Esophagus mucosa (tissue), 1 donor: ENCODE data around the gene RSPH3. TPM values are rescaled to one million over a fixed set of nuclear protein-coding genes. Genes with fewer than 3 reads are reported as not detected.
A peak's percentile ranks its signal among the peaks of the same experiment; 100 is the strongest.
"Not testable (repeated sequence)": the region's sequence is repeated elsewhere in the genome, so short reads cannot be mapped to it uniquely, and the experiment has no call there.

Experiments
- ATAC-seq: fragments of 200-7000 bp; cut with Tn5 transposase; one replicate; pipeline ENCODE4 v1.9.1; 2020
- total RNA-seq: library from RNA; stranded (reverse); gene quantifications from one replicate; pipeline ENCODE4 v1.2.4, GENCODE V29; 2023
- donor health status: DM: yes; HTN: yes; CAD: no.

RSPH3 gene, protein sequence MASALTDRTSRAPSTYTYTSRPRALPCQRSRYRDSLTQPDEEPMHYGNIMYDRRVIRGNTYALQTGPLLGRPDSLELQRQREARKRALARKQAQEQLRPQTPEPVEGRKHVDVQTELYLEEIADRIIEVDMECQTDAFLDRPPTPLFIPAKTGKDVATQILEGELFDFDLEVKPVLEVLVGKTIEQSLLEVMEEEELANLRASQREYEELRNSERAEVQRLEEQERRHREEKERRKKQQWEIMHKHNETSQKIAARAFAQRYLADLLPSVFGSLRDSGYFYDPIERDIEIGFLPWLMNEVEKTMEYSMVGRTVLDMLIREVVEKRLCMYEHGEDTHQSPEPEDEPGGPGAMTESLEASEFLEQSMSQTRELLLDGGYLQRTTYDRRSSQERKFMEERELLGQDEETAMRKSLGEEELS
- total RNA-seq = 13.4 TPM

- peak; percentile 96 for ATAC-seq
Measured at GRCh38 chr6:158999666-159000403, at the start of gene RSPH3. TSS of gene RSPH3 (minus strand) at chr6:159000202. CDS start at chr6:158999550, 652 bp downstream.

- ATAC-seq = no peak
Measured at GRCh38 chr6:159047891-159048685, 48.1 kb upstream of the RSPH3 start.

DNA sequence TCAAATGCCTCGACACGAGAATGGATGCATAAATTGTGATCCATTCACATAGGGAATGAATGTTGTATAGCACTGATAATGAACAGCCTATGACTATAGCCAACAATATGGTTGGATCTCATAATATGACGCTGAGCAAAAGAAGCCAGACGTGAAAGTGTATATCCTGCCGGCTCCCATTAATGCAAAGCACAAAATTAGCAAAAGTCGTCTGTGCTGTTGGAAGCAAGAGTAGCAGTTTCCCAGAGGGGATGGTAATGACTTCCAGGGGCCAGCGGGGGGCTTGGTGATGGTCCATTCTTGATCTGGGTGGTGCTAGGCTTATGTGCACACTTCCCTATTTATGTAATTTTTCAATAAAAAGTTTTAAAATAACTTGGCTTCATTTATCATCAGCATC is 45.8 kb upstream of the RSPH3 start:
- no peak for ATAC-seq

DNA sequence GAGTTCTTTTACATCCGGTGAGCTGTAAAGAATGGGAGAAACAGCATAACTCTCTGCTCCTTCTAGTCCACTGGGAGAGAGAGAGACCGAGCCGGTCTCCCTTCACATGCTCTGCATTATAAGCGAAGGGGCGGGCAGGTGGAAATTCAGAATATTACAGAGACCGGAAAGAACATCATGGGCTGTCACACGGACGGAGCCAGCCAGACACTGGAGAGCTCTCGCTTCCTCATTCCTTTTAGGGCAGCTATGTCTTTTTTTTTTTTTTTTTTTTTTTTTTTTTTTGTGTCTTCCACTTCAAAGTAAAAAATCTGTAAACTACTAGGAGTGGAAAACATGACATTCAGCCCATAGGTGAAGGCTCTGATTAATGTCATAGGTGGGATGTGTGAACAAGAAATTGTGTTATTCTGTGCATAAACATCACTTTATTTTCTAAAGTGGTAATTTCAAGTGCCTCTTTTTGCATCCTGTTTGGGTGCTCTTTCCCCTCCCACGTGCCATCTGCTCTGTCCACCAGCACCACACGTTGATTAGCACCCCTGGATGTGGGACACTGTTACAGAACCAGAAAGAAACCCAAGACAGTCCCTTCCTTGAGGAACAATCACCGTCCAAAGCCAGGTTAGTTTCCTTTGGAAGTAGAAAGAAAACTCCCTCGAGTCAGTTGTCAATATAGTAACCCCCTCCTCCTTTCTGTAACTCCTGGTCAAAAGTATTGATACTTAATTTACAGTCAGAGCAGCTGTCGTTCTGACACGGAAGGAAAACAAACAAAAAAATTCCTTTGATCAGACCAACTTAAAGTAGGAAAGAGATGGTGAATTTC is 45.1 kb upstream of the RSPH3 start, which contains the start of gene TAGAP:
Gene TAGAP (minus strand): TSS at position 93 of the 829 bp plus-strand sequence. CDS start 845 bp downstream, outside the sequence.
- peak; percentile 66 for ATAC-seq

DNA sequence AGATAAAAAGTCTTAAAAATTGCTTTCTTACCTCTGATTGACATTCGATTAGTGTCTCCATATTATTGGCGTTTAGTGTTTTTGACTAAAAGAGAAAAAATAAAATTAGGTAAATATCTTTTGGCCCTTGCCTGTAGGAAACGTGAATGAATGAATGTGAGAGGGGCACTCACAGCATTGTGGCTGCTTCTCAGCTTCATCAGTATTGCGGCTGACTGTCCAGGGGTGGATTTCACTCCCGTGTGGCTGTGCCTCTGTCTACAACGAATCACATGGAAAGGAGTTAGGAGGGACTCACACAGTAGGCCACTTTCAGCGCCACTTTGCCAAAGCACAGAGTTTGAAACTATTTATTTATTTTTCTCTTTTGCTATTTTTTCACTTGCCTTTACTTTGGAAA is 43.9 kb upstream of the RSPH3 start:
- no peak for ATAC-seq

- no peak for ATAC-seq
Measured at GRCh38 chr6:159043251-159043650, 43.2 kb upstream of the RSPH3 start.

- ATAC-seq = no peak
Measured at GRCh38 chr6:159042826-159043181, 42.8 kb upstream of the RSPH3 start.

DNA sequence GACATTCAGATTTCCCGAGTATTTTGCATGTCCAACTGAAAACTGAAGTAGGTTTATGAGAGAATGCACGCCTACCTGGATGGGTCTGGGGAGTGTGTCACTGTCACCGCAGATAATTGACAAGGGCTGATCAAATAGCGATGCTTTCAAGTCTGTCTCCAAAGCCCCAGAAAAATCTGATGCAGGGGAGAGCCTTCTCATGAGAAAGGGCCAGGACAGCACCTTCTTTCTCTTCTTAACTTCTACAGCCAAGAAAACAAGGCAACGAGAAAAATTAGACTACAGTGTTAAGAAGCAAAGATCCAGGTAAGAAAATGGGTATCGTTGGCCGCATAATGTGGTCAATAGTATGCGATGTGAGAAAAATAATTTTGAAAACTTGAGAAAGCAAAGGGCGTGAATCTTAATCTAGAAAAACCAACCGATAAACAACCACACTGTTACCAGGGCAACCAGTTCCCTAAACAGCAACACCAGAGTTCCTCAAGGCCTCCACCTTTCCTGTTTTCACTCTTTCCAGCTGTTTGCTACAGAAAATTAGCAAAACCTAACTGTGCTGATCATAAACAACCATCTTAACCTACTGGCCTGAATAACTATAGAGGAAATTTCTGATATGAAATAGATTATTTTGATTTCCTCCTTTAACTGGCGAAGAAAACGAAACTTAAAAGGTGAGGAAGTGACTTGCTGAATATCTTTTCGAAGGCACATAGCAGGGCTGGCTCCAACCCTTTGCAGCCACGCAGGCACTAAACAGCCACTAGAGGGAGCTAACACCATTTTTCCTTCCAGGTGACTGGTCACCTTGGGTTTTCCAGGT is 42.2 kb upstream of the RSPH3 start:
- peak; percentile 70 for ATAC-seq

- ATAC-seq = no peak
Measured at GRCh38 chr6:159041181-159041580, 41.2 kb upstream of the RSPH3 start.

DNA sequence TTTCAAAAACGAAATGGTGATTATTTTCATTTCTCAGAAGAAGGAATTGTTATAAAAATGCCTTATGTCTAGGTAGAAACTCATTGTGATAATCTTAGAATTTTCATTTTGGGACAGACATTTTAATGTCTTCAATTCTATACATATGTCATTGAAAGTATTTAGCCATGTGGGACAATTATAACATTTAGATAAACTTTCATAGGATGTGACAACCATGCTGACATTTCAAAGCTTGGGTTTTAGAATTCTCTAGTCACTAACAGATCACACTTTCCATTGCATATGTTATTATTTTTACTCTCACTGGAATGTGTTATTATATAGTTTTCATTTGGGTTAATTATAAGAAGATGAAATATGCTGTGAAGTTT is 39.9 kb upstream of the RSPH3 start:
- no peak for ATAC-seq

DNA sequence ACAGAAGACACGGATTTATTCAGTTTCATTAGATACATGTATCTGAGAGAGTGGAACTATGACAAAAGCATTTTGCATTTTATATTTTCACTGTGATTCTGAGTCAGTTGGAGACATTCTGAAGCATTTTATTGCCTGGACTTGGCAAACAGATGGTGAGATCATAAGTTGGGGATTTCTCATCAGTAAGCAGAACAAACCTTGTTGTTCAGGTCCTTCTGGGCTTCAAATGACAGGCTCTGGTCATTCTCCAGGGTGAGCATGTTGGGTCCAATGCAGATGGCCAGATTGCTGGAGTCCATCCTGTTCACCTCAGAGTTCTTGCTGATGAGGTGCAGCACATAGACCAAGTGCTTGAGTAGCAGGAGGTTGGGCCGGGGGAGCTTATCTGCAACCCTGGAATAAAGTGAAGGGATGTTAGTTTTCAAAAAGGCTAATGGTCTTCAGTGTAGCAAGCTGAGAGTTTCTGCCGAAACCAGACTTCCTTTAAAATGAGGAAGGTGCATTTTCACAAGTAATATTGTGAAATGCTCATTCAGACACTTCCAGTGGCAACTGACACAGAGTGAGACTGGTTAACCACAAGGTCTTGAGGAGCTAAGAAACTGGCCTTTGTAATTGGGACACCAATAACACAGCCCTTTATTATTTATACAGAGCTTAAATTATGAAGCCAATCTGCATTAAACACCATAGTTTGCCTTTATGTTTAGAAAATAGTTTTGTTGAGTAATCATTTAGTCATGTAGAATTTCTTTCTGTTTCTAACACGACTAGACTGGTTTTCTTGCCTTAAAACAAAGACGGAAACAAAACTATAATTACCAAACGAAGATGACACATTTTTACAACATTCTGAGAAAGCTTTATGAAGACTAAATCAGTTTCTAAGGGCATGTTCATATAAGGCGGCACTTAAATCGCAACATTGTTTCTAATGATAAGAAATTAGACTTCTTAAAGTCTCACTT is 39.2 kb upstream of the RSPH3 start:
- ATAC-seq = peak; percentile 87

DNA sequence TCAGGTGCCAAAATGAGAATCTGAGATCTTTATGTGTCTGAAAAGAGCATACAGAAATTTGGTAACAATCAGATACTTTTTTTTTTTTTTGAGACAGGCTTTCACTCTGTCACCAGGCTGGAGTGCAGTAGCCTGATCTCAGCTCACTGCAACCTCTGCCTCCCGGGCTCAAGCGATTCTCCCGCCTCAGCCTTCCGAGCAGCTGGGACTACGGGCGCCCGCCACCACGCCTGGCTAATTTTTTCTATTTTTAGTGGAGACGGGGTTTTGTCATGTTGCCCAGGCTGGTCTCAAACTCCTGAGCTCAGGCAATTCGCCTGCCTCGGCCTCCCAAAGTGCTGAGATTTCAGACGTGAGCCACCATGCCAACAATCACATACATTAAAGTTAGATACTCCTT is 38.3 kb upstream of the RSPH3 start:
- not testable (repeated sequence) for ATAC-seq

DNA sequence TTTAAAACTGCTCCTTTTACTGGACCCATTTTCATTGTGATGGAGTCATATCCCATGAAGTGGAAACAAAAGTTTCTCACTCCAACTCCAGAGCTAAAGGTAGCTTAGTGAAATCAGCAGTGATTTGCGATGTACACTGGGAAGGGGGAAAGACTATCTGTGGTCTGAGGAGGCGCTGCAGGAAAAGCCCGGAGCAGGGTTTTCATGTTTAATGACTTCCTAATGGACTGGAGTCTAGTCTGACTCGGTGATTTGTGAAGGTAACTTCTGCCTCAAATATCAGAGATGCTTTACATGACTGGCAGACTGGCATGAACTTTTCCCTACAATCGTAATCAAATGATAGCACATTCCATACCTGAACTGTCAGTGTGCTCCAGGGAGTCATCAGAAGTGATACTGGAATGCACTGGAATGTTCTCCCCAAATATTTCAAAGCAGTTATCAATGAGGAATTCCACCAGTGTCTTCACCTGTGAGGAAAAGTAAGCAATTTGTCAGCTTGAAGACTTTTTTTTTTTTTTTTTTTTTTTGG is 37.8 kb upstream of the RSPH3 start:
- no peak for ATAC-seq

GRCh38 chr6:159036673-159037072 is 36.7 kb upstream of the RSPH3 start:
- ATAC-seq = no peak

- ATAC-seq = no peak
Measured at GRCh38 chr6:159035891-159036290, 35.9 kb upstream of the RSPH3 start.

DNA sequence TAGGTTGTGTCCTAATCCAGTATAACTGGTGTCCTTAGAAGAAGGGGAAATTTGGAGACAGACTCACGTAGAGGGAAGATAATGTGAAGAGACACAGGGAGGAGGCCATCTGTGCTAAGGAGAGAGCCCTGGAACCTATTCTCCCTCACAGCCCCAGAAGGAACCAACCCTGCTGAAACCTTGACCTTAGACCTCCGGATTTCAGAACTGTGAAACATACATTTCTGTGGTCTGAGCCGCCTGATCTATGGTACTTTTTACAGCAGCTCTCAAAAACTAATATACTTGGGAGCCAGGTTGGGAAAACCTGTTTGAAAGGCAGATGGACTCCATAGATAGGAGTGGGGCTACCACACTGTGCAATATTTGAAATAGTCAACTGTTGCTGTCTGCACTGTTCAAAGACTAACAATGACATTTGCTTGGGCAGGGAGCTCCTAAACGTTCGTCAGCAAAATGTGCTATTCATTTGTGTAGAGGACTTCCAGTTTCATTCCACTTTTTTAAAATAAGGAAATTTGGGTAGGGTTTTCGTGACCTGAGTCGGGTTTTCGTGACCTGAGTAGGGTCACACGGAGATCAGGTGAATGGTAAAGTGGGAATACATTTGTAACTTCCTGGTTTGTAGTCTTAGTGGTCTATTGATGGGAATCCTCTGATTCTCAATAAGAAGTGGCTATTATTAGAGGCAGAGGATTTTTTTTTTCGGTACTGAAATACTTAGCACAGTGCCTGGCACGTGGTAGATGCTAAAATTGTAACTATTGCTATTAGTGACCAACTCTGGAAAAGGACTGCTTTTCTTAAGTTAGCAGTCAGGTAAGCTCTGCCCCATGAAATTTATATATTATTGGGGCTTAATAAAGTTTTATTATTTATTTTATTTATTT is 33.4 kb upstream of the RSPH3 start:
- no peak for ATAC-seq

DNA sequence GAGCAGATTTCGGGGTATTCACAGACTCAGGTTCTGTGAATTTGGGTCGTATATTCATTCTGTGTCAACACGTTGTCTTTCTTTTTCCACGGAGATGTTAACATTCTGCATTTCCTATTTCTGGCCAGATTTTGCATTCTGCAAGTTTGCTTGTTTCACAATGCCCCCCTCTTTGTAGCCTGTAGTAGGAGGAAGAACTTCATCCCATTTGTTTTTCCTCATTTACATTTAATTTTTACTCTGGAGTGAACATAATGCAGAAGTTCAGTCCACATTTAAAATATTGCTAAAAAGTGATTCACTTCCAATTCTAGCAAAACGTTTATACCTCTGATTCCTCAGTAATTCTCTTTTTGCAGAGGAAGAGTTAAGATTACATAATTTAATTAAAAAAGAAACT is 31.8 kb upstream of the RSPH3 start:
- ATAC-seq = no peak

DNA sequence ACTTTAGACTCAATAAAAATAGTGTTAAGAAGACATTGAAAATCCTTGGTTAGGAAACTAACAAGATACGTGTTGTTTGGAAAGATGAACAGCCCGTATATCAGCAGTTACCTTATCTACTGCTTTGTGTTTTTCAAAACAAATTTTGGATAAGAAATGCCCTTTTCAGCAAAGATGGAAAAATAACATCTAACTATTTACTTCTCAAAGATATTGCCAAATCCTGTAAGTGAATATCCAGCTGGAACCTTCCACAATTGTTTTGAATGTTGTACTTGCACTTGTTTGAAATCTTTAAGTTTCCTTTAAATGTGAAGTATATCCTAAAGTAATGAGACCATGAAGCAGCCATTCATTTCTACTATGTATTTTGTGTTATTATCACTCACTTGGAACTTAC is 30.2 kb upstream of the RSPH3 start:
- ATAC-seq = no peak

GRCh38 chr6:159025224-159025623 is 25.2 kb upstream of the RSPH3 start:
- not testable (repeated sequence) for ATAC-seq
